Medulla oblongata (tissue), 1 donor: ENCODE data around the gene COL19A1.
"Not testable (repeated sequence)": the region's sequence is repeated elsewhere in the genome, so short reads cannot be mapped to it uniquely, and the experiment has no call there.

Source experiments
- DNase-seq: peaks from one replicate; pipeline ENCODE4 v3.0.0-alpha.2; 2015; ENCODE audit errors: extremely low spot score

COL19A1 gene

DNA sequence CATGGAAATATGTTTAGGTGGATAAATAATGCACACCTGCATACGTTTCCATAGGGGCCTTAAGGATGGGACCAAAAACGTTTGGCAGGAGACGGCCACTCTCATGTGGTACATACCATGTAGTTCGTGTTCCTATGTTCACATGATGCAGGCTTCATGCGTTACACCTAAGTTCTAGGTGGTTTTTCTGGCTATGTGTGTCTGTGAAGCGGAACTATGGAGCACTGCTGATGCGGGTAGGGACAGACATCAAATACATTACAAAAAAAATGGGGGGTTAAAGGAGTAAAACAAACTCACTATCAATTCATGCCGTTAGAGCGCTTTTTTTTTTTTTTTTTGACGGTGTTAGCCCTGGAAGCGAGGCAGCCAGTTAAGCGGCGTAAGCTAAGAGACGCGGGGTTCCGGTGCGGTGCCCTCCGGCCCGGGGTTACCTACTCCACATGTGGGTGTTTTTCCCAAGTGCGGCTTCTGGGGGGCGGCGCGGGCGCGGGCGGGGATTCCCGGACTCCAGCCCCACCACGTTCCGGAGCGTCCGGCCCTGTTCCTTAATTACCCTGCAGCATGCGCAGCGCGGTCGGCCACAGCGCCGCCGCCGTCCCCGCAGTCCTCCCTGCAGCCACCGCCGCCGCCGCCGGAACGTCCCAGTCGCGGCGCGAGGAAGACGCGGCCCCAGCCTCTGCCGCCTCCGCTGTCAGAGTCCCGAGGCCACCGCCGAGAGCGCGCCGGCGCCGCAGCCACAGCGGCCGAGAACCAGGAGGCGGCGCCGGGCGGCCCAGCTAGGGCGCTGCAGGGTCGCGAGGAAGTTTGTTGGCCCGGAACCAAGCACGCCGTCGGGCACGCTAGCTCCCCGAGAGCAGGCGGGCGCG, 648 bp downstream of the COL19A1 start:
- peak; percentile 36 for DNase-seq

DNA sequence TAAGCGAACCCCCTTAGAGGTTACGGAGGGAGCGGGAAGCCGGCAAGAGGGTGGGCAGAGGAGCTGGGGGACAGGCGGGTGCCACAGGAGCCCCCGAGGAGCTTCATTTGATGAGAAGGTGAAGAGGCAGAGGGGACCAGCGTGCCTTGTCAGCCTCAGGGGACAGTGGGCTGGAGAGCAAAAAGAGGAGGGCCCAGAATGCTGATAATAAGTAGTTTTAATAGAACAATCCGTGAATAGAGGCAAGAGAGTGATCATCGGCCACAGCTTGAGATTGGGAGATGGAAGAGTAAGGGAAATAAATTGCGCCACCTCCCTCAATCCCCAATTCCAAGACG, 1.3 kb downstream of the COL19A1 start:
- DNase-seq: no peak

DNA sequence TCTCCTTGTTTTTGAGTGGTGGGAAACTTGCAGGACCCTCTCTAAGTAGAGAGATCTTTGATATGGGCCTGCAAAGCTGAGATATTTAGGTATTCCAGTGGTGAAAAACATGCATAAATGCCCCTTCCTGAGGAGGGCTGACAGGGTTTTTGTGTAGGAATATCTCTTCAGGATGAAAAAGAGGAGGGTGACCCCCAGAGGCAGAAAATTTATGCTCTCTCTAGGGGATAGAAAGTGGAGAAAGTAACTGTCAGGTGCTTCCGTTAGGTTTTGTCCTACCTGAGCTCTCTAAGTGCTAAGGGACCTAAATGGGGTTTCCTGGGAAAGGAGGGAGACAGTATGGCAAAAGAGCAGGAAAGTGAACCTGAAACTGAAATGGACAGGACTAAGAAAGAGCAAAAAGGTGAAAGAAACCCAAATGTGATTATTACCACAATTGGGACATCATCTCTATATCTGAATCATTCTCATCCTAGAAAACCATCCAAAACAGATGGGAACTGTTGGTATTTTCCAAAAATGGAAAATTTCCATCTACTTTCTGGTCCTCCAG, 2.0 kb downstream of the COL19A1 start:
- no peak for DNase-seq

DNA sequence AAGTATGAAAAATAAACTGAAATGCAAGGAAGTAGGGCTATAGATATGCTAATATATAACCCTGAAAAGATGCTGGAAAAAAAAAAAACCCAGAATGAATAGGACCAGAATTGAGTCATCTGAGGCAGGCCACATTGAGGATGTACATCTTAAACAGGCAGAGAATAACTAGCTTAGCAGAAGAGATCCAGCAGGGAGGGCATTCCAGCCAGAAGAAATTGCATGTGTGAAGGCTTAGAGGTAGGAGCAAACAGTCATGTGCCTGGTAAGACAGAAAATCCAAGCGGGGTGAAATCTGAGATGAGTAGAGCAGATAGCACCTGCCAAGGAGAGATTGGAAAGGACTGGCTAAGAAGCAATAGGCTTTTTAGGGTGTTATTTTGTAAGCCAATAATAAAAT, 2.6 kb downstream of the COL19A1 start:
- DNase-seq: no peak

DNA sequence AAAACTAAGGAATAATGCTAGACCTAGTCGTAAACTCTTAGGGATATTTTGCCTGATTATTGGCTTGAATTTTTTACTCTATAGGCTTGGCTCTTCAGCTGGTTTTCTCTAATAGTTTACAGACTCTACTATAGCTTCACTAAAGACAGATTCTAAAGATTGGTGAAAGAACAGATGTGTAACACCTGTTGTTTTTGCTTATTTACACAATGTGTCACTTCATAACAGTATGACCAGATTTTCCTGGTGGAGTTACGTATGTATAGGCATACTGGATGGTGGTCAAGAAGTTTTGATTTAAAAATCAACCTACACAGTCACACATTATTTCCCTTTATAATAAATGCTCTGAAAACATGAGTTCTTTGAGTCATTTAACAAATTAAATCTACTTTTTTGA, 4.8 kb downstream of the COL19A1 start:
- DNase-seq: no peak

DNA sequence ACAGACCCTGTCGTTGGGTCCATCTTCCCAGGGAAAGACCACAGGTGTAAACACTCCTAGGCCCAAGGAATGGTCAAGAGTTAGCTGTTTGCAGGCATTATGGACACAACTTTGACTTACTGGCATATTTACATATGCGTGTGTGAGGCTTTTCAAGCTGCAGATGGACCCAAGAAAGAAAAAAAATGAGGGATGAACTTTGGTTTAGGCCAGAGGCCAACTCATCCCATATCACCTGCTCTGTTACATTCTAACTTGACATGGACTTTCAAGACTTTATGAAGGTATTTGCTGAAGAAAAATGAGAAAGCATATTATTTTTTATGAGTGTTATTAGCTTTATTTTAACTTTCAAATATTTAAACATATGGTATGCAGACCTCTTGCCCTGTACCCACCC, 6.9 kb downstream of the COL19A1 start:
- DNase-seq: no peak

DNA sequence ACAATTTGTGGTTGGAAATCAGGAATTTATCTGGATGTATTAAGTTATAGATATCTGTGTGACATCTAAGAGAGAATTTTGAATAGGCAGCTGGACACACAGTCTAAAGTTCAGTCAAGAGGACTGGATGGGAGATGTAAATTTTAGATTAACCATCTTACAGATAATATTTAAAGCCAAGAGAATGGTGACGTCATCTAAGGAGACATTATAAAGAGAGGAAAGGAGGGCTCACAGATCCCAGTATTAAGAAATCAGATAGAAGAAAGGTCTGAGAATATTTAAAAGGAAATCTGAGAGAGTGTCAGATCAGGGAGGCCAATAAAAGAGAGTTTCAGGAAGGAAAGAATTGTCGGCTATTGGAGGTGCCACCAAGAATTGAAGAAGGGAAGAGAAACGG, 9.4 kb downstream of the COL19A1 start:
- DNase-seq: no peak

DNA sequence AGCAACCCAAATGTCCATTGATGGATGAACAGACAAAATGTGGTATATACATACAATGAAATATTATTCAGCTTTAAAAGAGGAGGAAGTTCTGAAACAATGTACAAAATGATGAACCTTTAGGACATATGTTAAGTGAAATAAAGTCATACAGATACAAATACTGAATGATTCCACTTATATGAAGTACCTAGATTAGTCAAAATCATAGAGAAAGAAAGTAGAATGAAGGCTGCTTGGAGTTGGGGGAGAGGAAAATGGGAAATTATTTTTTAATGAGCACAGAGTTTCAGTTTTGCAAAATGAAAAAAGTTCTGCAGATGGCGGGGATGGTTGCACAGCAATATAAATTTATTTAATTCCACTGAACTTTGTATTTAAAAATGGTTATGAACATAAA, 12.4 kb downstream of the COL19A1 start:
- no peak for DNase-seq

DNA sequence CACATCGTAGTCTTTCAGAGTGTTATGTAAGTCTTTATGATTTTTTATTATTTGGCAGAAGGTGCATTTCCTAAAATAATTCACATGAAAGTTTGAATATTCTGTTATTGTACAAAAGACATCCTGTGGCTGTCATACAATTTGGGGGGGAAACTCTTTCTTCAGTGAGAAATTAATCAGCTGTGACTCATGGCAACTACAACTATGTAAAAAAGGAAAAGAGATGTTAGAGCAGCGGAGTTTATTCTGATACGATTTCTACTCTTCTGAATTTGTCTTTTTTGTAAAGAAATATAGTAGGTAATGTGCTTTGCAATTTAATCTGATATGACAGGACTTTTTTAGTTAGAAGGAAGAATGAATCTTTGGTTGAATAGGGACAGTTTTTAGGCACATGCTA, 14.2 kb downstream of the COL19A1 start:
- no peak for DNase-seq

DNA sequence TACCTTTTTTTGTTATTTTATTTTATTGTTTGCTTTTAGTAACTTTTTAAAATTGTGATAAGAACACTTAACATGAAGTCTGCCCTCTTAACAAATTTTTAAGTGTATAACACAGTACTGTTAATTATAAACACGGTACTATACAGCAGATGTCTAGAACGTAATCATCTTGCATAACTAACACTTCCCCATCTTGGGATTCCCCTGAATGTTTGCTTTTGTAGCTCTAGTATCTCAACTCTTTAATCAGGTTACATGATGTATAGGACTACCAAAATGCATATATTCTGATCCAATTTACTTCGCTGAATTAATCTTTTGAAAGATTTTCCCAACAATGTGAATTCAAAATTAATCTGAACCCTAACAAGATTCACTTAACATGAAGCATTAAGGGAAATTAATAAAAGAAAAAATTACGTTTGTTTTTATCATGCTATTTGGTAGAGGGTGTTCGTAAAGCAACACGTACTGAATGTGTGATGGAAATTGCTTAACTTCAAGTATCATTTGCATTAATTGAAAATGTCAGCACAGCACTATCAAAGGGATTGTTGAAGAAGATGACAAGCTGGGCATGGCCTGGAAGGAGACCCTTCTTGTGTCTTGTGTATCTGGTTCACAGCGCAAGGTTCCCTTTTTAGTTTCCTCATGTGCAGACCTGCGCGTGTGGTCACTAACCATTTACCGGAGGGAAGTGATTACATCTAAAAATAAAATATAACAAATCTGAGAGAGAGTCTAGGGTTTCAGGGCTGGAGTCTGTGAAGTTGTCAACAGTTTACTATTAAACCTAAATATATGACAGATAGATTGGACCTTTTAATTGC, 15.2 kb downstream of the COL19A1 start:
- DNase-seq: no peak

DNA sequence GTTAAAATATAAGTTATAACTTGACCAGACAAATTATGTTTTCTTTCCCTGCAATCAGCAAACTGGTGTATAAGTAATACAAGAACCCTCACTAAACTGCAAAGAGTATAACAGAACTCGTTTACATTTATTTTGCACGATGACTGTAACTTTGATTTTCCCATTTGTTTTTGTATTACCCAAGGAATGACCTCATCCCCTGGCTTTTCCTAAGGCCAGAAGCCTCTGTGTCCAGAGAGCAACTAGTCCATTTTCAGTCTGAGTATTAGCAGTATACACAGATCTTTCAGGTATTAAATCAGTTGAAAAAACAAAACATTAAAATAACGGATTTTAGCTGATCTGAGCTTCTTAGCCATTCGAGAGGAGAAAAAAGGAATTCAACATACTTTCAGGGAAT, 17.2 kb downstream of the COL19A1 start:
- no peak for DNase-seq

DNA sequence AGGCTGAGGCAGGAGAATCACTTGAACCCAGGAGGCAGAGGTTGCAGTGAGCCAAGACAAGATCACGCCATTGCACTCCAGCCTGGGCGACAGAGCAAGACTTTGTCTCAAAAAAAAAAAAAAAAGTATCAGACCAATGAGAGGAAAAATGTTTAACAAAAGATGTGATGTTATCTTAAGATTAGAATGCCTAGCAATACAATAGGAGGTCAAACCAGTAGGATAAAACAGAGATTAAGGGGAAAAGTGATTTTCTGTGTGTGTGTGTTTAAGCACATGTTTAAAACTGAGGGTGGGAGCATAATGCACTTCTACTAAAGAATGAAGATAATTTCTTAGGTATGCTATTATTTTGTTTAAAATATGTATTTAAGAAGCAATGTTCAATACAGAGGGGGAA, 17.9 kb downstream of the COL19A1 start:
- no peak for DNase-seq

DNA sequence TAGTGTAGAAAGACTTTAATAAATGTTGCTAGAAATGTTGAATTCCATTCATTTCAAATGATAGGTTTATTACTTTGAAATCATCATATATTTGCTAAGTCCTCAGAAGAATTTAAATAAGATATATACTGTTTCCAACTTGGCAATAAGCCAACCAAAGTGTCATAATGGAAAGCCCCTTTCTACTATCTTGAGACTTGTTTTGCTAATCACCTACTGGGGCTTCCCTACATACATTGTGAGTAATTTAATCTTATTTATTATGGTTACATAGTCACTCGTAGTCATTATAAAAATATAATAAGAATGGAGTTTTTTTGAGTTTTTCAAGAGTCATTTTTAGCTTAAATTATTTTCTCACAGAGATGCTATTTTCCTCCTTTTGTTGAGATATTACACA, 20.7 kb downstream of the COL19A1 start:
- no peak for DNase-seq

DNA sequence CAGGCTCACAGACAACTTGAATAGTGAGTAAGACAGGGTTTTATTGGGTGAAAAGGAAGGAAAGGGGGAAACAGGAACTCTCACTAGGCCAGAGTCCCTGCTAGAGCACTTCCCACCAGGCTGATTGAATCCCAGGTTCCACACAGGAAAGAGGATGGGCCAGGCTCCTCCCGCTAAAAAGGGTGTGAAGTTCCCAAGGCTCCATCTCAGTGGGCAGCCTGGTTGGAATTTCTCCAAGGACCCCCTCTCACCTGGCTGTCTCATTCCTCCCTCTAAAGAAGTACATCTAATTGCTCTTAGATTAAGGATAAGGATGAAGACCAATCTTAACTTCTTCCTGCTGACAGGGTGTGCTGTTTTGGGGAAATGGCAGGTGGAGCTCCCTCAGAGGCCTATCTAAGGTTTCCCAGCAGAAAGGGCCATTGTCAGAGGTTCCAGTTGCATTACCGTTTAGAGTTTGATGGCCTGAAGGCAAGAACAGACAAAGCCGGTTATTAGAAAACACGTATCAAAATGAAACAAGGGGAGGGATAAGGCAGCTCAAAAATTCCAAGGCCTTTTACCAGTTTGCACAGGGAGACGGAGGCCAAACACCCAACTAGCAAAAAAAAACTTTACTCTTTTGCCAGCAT, 21.5 kb downstream of the COL19A1 start:
- DNase-seq: no peak

DNA sequence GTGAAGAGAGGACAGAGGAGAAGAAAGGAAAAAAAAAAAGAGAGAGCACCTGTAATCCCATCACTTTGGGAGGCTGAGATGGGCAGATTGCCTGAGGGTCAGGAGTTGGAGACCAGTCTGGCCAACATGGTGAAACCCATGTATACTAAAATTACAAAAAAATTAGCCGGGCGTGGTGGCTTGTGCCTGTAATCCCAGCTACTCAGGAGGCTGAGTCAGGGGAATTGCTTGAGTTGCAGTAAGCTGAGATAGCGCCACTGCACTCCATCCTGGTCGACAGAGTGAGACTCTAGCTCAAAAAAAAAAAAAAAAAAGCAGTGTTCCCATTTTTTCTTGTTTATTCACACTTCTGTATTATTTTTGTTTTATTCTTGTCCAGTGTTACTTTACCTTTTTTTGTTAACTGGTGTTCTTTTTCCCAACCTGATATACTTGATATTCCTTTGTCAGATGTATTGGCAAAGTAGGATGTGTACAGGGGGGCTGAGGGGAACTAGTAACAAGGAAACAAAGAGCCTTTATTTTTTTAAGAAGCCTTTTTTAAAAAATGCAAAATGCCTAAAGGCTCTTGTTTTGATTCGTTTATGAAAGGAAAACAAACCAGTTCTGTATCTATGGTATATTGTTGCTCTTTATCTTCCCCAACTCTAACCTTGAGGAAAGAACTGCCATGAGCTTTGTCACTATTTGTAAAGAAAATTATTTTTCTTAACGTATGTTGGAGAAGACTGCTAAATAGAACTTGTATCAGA, 22.3 kb downstream of the COL19A1 start:
- DNase-seq: no peak

DNA sequence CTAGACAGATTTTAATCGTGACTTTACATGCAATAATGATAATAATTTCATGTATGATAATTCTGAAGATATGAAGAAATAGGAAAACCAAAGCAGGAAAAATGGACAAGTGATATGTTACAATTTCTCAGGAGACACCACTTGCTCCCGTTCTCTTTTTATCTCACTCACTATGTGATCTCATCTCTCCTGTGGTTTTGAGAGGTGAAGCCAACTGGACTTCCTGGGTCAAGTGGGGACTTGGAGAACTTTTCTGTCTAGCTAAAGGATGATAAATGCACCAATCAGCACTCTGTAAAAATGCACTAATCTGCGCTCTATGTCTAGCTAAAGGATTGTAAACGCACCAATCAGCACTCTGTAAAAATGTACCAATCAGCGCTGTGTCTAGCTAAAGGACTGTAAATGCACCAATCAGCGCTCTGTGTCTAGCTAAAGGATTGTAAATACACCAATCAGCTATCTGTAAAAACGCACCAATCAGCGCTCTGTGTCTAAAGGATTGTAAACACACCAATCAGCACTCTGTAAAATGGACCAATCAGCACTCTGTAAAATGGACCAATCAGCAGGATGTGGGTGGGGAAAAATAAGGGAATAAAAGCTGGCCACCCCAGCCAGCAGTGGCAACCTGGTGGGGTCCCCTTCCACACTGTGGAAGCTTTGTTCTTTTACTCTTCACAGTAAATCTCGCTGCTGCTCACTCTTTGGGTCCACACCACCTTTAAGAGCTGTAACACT, 23.0 kb downstream of the COL19A1 start:
- DNase-seq: not testable (repeated sequence)

DNA sequence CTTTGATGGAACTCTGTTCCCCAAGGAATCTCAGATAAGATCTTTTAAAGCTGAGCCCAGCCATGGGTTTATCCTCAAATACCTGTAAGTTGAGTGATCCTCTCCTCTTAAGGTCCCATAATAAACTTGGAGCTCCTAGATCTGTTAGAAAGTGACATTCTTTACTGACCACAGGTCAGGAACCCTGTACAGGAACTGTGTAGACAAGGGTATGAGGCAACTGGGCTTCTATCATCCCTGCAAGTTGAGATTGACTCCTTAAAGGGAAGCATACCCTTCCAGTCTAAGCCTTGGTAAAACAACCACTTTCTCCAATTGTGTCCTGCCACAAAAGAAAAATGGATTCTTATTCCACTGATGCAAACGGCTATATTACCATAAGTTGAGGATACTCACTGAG, 26.2 kb downstream of the COL19A1 start:
- DNase-seq: not testable (repeated sequence)

DNA sequence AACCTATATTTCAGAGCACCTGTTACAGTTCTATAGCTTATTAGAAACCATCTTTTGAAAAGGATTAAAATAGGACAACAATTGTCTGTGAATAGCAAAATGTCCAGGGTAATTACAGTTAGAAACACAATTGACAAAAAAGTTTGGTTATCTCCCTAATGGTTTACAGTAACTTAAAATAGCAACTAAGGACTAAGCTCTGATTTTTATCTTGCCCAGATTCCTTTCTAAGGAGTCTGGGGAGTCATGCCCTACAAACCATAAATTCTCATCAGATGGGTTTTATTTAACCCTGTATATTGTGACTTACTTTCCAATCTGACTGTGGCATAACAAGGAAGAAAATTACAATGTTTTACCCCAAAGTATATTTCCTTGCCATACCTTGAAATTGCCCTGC, 26.9 kb downstream of the COL19A1 start:
- DNase-seq: not testable (repeated sequence)

DNA sequence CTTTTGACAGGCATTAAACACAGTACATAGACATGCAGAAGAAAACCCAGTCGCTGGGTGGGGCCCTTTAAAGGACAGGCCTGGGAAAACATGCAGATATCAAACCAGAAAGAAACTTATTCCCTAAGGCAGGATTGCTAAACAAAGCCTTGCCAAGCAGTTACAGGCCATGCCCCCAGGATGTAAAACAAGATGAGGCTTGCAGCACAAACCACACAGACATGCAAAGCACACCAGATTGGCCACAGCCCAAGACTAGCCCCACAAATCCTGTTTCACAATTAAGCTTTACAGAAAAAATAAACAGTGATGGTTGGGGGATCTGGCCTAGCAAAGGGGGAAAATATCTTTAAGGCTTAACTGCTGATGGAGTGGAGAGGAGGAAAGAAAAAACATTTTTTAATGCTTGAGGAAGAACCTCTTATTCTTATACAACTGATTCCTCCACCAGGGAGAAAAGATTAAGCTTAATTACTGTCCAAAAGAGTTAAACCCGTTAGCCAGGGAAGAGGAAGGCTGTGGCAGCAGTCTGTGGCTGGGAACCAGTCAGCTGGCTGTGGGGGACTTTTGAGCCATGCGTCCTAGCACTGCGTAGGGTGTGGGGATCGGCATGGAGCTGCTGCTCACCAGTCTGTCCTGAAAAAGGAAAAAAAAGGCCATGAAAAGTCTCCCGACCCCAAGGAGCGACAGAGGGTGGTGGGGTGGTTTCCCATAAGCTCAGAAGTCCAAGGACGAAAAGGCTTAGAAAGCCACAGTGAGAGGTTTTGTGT, 28.4 kb downstream of the COL19A1 start:
- DNase-seq: no peak

DNA sequence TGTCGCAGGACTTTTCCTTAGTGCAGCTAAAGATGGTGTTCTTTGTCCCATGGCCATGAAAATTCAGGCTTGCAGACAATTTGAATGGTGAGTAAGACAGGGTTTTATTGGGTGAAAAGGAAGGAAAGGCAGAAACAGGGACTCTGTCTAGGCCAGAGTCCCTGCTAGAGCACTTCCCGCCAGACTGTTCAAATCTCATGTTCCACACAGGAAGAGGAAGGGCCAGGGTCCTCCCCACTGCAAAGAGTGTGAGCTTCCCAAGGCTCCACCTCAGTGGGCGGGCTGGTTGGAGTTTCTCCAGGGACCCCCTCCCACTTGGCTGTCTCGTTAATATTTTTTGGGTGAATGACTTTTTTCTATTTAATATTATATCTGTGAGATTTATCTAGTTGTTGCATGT, 29.0 kb downstream of the COL19A1 start:
- no peak for DNase-seq
